SU-DHL-6 (cell line): ENCODE data around the gene RGPD4.

Source experiments
- CTCF ChIP-seq: fragments of 200-600 bp; sonication (generic); IDR thresholded peaks from one replicate; pipeline ENCODE4 v1.5.1; 2017; ENCODE audit warnings: antibody characterized with exemption, mild to moderate bottlenecking, low read length, moderate library complexity; ENCODE audit not compliant: insufficient read depth, poor library complexity, severe bottlenecking
- EZH2phosphoT487 ChIP-seq: fragments of 200-600 bp; sonication (generic), shearing (Covaris generic); conservative IDR thresholded peaks from 2 replicates; pipeline ENCODE4 v1.6.1; 2018; ENCODE audit warnings: mild to moderate bottlenecking, antibody characterized with exemption, low read length, moderate library complexity, mixed read lengths

DNA sequence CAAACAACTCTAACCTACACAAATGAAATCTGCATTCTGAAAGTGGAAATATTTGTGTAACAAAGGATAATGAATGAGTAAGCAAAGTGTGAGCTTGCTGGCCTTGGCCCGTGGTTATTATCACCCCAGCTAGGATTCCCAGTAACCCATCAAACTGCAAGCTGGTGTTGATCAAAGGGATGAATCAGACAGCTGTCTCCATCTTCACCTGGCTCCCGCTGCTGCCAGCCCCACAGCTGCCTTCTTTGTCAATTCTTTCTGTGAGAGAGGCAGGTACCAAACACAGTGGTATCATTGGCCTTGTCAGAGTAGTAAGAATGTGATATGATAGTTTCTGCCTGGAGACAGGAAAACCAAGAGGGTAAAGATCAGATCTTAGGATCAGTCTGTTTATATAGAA is 25.2 kb upstream of the RGPD4 start:
- TF ChIP-seq CTCF (no peak), EZH2phosphoT487 (no peak)
